ENCODE measurements around the gene DUSP12.

- TF ChIP-seq CTCF (IDR thresholded peaks at IDR 0.05; ENCODE audit: low read depth, low read length), result no peak
- TF ChIP-seq EZH2phosphoT487 (IDR thresholded peaks at IDR 0.05; ENCODE audit: low read depth), result no peak
These were observed 44.0 kb upstream of the DUSP12 start for GRCh38 chr1:161705537-161705936.
